GM23248 (cell line): Measurements from ENCODE around the gene RIPPLY3.

ENCODE experiments used
- EZH2 ChIP-seq: fragments of 200-600 bp; sonication (generic); IDR thresholded peaks from 2 replicates; pipeline ENCODE4 v1.6.1; 2018; ENCODE audit warnings: antibody characterized with exemption, mild to moderate bottlenecking; ENCODE audit not compliant: insufficient read depth, poor library complexity, severe bottlenecking
- EZH2phosphoT487 ChIP-seq: fragments of 200-600 bp; sonication (generic); IDR thresholded peaks from 2 replicates; pipeline ENCODE4 v1.6.1; 2018; ENCODE audit warnings: antibody characterized with exemption, moderate library complexity, mild to moderate bottlenecking, low read depth; ENCODE audit not compliant: insufficient read depth

GRCh38 chr21:36985751-36986594 lies 20.5 kb upstream of the RIPPLY3 start:
- TF ChIP-seq EZH2 (no peak), EZH2phosphoT487 (no peak)
